GM11168 (cell line): ENCODE results near the gene CTPS2.
"Not testable (repeated sequence)": the region's sequence is repeated elsewhere in the genome, so short reads cannot be mapped to it uniquely, and the experiment has no call there.

Experiments
- in situ Hi-C: fragments of 300-500 bp; cut with MboI; formaldehyde crosslinking; loops from one replicate; pipeline ENCODE4 v1.12.0; 2022; ENCODE audit warnings: low sequenced_read_pairs; ENCODE audit not compliant: unreplicated experiment

Gene CTPS2

GRCh38 chrX:16617382-16617781 lies 95.1 kb downstream of the CTPS2 start:
- in situ Hi-C loops = no loop called here

- in situ Hi-C loops = no loop called here
Measured at GRCh38 chrX:16612257-16612897, 100.1 kb downstream of the CTPS2 start.

GRCh38 chrX:16610654-16611053 lies 101.8 kb downstream of the CTPS2 start:
- in situ Hi-C loops = not testable (repeated sequence)

- in situ Hi-C loops = no loop called here
Measured at GRCh38 chrX:16610121-16610621, 102.3 kb downstream of the CTPS2 start.

- in situ Hi-C loops = no loop called here
Measured at GRCh38 chrX:16606142-16606720, 106.2 kb downstream of the CTPS2 start.

GRCh38 chrX:16604337-16604736 lies 108.1 kb downstream of the CTPS2 start:
- in situ Hi-C loops = no loop called here

- in situ Hi-C loops = no loop called here
Measured at GRCh38 chrX:16603822-16604221, 108.6 kb downstream of the CTPS2 start.

GRCh38 chrX:16603235-16603634 lies 109.2 kb downstream of the CTPS2 start:
- in situ Hi-C loops = not testable (repeated sequence)

- in situ Hi-C loops = no loop called here
Measured at GRCh38 chrX:16601885-16602284, 110.6 kb downstream of the CTPS2 start.

GRCh38 chrX:16594490-16594889 lies 118.0 kb downstream of the CTPS2 start:
- in situ Hi-C loops = no loop called here

GRCh38 chrX:16593801-16594200 lies 118.7 kb downstream of the CTPS2 start:
- in situ Hi-C loops = no loop called here

GRCh38 chrX:16592194-16592770 lies 120.2 kb downstream of the CTPS2 start:
- in situ Hi-C loops = no loop called here

- in situ Hi-C loops = no loop called here
Measured at GRCh38 chrX:16589826-16590225, 122.6 kb downstream of the CTPS2 start.

- in situ Hi-C loops = no loop called here
Measured at GRCh38 chrX:16589211-16589610, 123.3 kb downstream of the CTPS2 start.

- in situ Hi-C loops = no loop called here
Measured at GRCh38 chrX:16588266-16588665, 124.2 kb downstream of the CTPS2 start.

GRCh38 chrX:16587836-16588235 lies 124.6 kb downstream of the CTPS2 start:
- in situ Hi-C loops = no loop called here

GRCh38 chrX:16586377-16587112 lies 125.9 kb downstream of the CTPS2 start:
- in situ Hi-C loops = no loop called here

GRCh38 chrX:16585486-16586376 lies 126.7 kb downstream of the CTPS2 start:
- in situ Hi-C loops = no loop called here

- in situ Hi-C loops = not testable (repeated sequence)
Measured at GRCh38 chrX:16580004-16580797, 132.3 kb downstream of the CTPS2 start.
